KOPT-K1 (cell line): ENCODE data around the gene BPIFB3.
"Not testable (repeated sequence)": the region's sequence is repeated elsewhere in the genome, so short reads cannot be mapped to it uniquely, and the experiment has no call there.

Experiments
- H3K27ac ChIP-seq: fragments of 200-600 bp; sonication (generic); 2 replicates; pipeline ENCODE4 v1.5.1; 2016; ENCODE audit warnings: antibody characterized with exemption, mild to moderate bottlenecking, low read depth, low read length; ENCODE audit not compliant: poor library complexity, severe bottlenecking
- H3K36me3 ChIP-seq: fragments of 200-600 bp; sonication (generic); 2 replicates; pipeline ENCODE4 v1.5.1; 2017; ENCODE audit warnings: antibody characterized with exemption, mild to moderate bottlenecking, low read length, moderate library complexity; ENCODE audit not compliant: insufficient read depth
- H3K9me3 ChIP-seq: fragments of 200-600 bp; sonication (generic); 2 replicates; pipeline ENCODE4 v1.5.1; 2017; ENCODE audit warnings: antibody characterized with exemption, low read length, mild to moderate bottlenecking; ENCODE audit not compliant: insufficient read depth, poor library complexity, severe bottlenecking

The BPIFB3 gene

GRCh38 chr20:33034115-33034514 is 19.6 kb upstream of the BPIFB3 start:
- H3K27ac ChIP-seq: no peak overlapping the region
- no peaks in the 10 kb centered on the region for H3K36me3 ChIP-seq
- no peaks in the 10 kb centered on the region for H3K9me3 ChIP-seq

GRCh38 chr20:33034901-33035492 is 18.7 kb upstream of the BPIFB3 start:
- H3K9me3 ChIP-seq: no peaks in the 10 kb centered on the region
- H3K27ac ChIP-seq: no peak overlapping the region
- H3K36me3 ChIP-seq: no peaks in the 10 kb centered on the region

GRCh38 chr20:33037456-33037855 is 16.2 kb upstream of the BPIFB3 start:
- H3K27ac ChIP-seq: no peak overlapping the region
- H3K9me3 ChIP-seq: no peaks in the 10 kb centered on the region
- H3K36me3 ChIP-seq: no peaks in the 10 kb centered on the region

- Histone ChIP-seq H3K9me3 (no peaks in the 10 kb centered on the region), H3K36me3 (no peaks in the 10 kb centered on the region), H3K27ac (no peak overlapping the region)
Measured at GRCh38 chr20:33038243-33038642, 15.5 kb upstream of the BPIFB3 start.

- no peaks in the 10 kb centered on the region for H3K36me3 ChIP-seq
- H3K27ac ChIP-seq: no peak overlapping the region
- H3K9me3 ChIP-seq: peaks cover 13% of the 10 kb centered on the region
Measured at GRCh38 chr20:33042430-33042829, 11.3 kb upstream of the BPIFB3 start.

- no peaks in the 10 kb centered on the region for H3K36me3 ChIP-seq
- peaks cover 14% of the 10 kb centered on the region for H3K9me3 ChIP-seq
- no peak overlapping the region for H3K27ac ChIP-seq
Measured at GRCh38 chr20:33042983-33043730, 10.5 kb upstream of the BPIFB3 start.

GRCh38 chr20:33043731-33044181 is 9.9 kb upstream of the BPIFB3 start:
- H3K36me3 ChIP-seq: no peaks in the 10 kb centered on the region
- H3K27ac ChIP-seq: no peak overlapping the region
- H3K9me3 ChIP-seq: peaks cover 14% of the 10 kb centered on the region

GRCh38 chr20:33045129-33045721 is 8.5 kb upstream of the BPIFB3 start:
- H3K27ac ChIP-seq, H3K36me3 ChIP-seq: not testable (repeated sequence)
- peaks cover 14% of the 10 kb centered on the region for H3K9me3 ChIP-seq

- H3K9me3 ChIP-seq: peaks cover 14% of the 10 kb centered on the region
- H3K27ac ChIP-seq: no peak overlapping the region
Measured at GRCh38 chr20:33046412-33046811, 7.3 kb upstream of the BPIFB3 start.

GRCh38 chr20:33051333-33051732 is 2.4 kb upstream of the BPIFB3 start:
- Histone ChIP-seq H3K36me3 (no peaks in the 10 kb centered on the region), H3K9me3 (peaks cover 3% of the 10 kb centered on the region), H3K27ac (no peak overlapping the region)

More at GRCh38 chr20:33046412-33046811, 7.3 kb upstream of the BPIFB3 start:
- H3K36me3 ChIP-seq: no peaks in the 10 kb centered on the region

- Histone ChIP-seq H3K36me3 (no peaks in the 10 kb centered on the region), H3K27ac (no peak overlapping the region), H3K9me3 (no peaks in the 10 kb centered on the region)
Measured at GRCh38 chr20:33054381-33054780, 678 bp downstream of the BPIFB3 start.

- Histone ChIP-seq H3K27ac (no peak overlapping the region), H3K36me3 (no peaks in the 10 kb centered on the region), H3K9me3 (no peaks in the 10 kb centered on the region)
Measured at GRCh38 chr20:33054791-33055190, 1.1 kb downstream of the BPIFB3 start.

GRCh38 chr20:33059136-33059535 is 5.4 kb downstream of the BPIFB3 start:
- Histone ChIP-seq H3K27ac (no peak overlapping the region), H3K9me3 (no peaks in the 10 kb centered on the region), H3K36me3 (no peaks in the 10 kb centered on the region)

- Histone ChIP-seq H3K36me3 (no peaks in the 10 kb centered on the region), H3K27ac (no peak overlapping the region), H3K9me3 (no peaks in the 10 kb centered on the region)
Measured at GRCh38 chr20:33059741-33060390, 6.2 kb downstream of the BPIFB3 start.

GRCh38 chr20:33061658-33062028 is 7.9 kb downstream of the BPIFB3 start:
- no peaks in the 10 kb centered on the region for H3K36me3 ChIP-seq
- H3K27ac ChIP-seq: no peak overlapping the region
- H3K9me3 ChIP-seq: no peaks in the 10 kb centered on the region
